Tibial artery (tissue), 4 donors: ENCODE data around the gene CSNK1G2.

Source experiments
- DNase-seq, 2 donors: peaks; one replicate each; pipeline ENCODE4 v3.0.0-alpha.2; 2019
- H3K27ac ChIP-seq, 2 donors: fragments of 200-600 bp; sonication (generic) in 1 of 2; 1 replicate in 1 of 2; 2 replicates in 1 of 2; pipeline ENCODE4 v1.5.1; 2018 to 2019; ENCODE audit warnings: mild to moderate bottlenecking in 1 of 2
- H3K27me3 ChIP-seq, 2 donors: fragments of 200-600 bp; sonication (generic) in 1 of 2; one replicate each; pipeline versions ENCODE4 v1.5.1 to v1.6.0; 2016 to 2019
- H3K36me3 ChIP-seq, 3 donors: fragments of 200-600 bp; sonication (generic) in 2 of 3; one replicate each; pipeline ENCODE4 v1.5.1; 2016 to 2019; ENCODE audit warnings: mild to moderate bottlenecking in 2 of 3
- H3K4me1 ChIP-seq, 4 donors: fragments of 200-600 bp; sonication (generic) in 2 of 4; 1 replicate in 3 of 4; 2 replicates in 1 of 4; pipeline ENCODE4 v1.5.1; 2016 to 2019
- H3K4me3 ChIP-seq, 2 donors: fragments of 200-600 bp; sonication (generic) in 1 of 2; 1 replicate in 1 of 2; 2 replicates in 1 of 2; pipeline ENCODE4 v1.5.1; 2018 to 2019; ENCODE audit warnings: mild to moderate bottlenecking in 2 of 2
- H3K9me3 ChIP-seq, 3 donors: fragments of 200-600 bp; sonication (generic) in 1 of 3; one replicate each; pipeline ENCODE4 v1.5.1; 2016 to 2019
- intact Hi-C: fragments of 100-400 bp; cut with DNase I; formaldehyde crosslinking; loops from one replicate; pipeline ENCODE4 v1.15.0; 2023; ENCODE audit warnings: low total_unique reads
- TF ChIP-seq, protein P1 (sequence below), 2 experiments: fragments of 200-600 bp in 1 of 2; fragments of 450-650 bp in 1 of 2; IDR thresholded peaks; one replicate each; pipeline ENCODE4 v1.5.1; 2017 to 2019; ENCODE audit warnings: antibody characterized with exemption in 2 of 2, mild to moderate bottlenecking in 1 of 2, moderate library complexity in 1 of 2

The CSNK1G2 gene

DNA sequence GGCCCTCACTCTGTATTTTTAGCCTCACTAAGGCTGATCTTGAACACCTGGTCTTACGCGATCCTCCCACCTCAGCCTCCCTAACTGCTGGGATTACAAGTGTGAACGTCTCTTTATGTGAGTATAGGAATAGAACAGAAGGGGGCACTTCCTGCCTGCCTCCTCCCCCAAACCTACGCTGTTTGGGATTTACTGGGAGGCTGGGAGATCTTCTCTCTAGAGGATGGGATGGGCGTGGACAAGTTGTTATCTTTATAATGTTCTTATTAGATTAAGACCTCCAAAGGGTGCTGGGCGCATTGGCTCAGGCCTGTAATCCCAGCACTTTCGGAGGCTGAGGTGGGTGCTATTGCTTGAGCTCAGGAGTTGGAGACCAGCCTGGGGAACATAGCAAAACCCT, 2.9 kb upstream of the CSNK1G2 start:
- Histone ChIP-seq H3K4me1 (peaks cover 4 to 20% (median 16%) of the 10 kb centered on the region in 4 donors), H3K4me3 (no peak overlapping the region)

DNA sequence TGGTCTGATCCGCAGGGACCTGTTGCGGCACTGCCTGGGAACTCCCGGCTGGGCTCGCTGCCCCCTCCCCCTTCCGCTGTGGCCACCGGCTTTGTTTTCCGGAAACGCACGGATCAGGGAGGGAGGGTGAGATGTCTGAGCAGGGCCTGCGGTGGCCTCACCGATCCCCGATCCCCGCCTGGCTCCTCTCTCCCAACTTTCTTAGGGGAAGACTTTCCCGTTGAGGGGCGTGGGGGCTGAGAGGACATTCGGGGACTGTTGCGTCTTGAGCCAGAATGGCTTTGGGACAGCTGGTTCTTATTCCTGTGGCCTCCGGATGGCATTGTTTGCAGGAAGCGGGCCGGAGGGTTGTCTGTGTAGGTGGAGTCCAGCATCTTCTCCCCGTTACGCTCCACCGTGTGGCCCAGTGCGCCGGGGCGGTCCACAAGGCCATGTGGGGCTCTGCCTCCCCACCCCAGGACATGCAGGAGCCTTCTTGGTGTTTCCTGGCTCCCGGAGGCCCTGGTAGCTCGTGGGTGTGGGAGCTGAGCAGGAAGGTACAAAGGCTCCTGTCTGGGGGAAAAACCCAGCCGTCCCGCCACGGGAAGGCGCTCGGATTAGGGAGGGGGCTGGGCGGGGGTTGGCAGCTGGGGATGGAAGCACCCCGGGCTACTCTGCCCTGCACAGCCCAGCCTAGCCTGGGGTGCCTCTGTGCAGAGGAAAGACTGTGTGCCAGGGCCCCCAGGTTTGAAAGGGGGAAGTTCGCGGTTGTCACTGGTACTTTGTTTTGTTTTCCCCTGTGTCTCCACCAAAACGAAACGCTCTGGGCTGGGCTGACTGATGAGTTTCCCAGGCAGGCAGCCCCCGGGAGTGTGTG, 1.3 kb downstream of the CSNK1G2 start:
- intact Hi-C loops = no loop called here
- peak; percentile 65 to 86 for DNase-seq

More for the DNA sequence above, 2.9 kb upstream of the CSNK1G2 start:
- TF ChIP-seq, protein P1, sequence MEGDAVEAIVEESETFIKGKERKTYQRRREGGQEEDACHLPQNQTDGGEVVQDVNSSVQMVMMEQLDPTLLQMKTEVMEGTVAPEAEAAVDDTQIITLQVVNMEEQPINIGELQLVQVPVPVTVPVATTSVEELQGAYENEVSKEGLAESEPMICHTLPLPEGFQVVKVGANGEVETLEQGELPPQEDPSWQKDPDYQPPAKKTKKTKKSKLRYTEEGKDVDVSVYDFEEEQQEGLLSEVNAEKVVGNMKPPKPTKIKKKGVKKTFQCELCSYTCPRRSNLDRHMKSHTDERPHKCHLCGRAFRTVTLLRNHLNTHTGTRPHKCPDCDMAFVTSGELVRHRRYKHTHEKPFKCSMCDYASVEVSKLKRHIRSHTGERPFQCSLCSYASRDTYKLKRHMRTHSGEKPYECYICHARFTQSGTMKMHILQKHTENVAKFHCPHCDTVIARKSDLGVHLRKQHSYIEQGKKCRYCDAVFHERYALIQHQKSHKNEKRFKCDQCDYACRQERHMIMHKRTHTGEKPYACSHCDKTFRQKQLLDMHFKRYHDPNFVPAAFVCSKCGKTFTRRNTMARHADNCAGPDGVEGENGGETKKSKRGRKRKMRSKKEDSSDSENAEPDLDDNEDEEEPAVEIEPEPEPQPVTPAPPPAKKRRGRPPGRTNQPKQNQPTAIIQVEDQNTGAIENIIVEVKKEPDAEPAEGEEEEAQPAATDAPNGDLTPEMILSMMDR (IDR thresholded peaks at IDR 0.05) = no peak
- peaks cover 0 to 6% of the 10 kb centered on the region in 2 donors for H3K27me3 ChIP-seq
- no peak overlapping the region for H3K27ac ChIP-seq
- no peaks in the 10 kb centered on the region for H3K9me3 ChIP-seq
- no peak for DNase-seq
- intact Hi-C loops = no loop called here
- no peaks in the 10 kb centered on the region for H3K36me3 ChIP-seq

DNA sequence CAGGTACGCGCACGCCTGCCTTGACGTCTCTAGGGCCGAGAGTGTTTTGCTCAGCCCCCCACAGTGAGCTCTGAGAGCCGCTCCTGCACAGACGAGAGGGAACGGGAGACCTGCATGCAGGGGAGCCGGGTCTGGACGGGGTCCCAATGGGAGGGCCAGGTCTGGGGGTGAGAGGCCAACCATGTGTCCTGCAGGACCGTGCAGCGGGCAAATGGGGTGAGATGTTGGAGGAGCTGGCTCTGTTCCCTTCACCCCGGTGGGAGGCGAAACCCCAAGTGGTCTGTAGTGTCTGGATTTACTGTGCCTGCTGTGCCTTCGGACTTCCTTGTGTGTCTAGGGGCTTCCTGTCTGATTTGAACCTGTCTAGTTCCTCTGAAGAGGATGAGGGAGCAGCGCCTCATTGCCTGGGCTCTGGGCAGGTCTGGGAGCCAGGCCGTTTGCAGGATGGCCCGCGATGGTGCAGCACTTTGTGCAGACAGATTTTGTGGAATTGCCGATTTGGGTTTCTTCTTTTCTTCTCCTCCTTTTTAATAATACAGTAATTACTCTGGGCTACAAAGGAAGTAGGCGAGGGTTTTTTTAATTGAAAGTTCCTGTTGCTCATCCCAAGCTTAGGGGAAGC, 2.1 kb downstream of the CSNK1G2 start:
- TF ChIP-seq, protein P1 (IDR thresholded peaks at IDR 0.05) = no peak
- H3K9me3 ChIP-seq = no peaks in the 10 kb centered on the region
- intact Hi-C loops = no loop called here
- H3K4me3 ChIP-seq = peak overlapping the region; percentile 83
- peaks cover 4 to 45% (median 27%) of the 10 kb centered on the region in 4 donors for H3K4me1 ChIP-seq
- H3K27ac ChIP-seq = peak overlapping the region; percentile 97 to 99
- no peaks in the 10 kb centered on the region for H3K27me3 ChIP-seq
- H3K36me3 ChIP-seq = no peaks in the 10 kb centered on the region
- no peak for DNase-seq

More for the DNA sequence above, 1.3 kb downstream of the CSNK1G2 start:
- H3K9me3 ChIP-seq = no peaks in the 10 kb centered on the region
- H3K27ac ChIP-seq = peak overlapping the region; percentile 97 to 99
- no peaks in the 10 kb centered on the region for H3K36me3 ChIP-seq
- no peaks in the 10 kb centered on the region for H3K27me3 ChIP-seq
- peak overlapping the region; percentile 83 for H3K4me3 ChIP-seq
- TF ChIP-seq, protein P1 (IDR thresholded peaks at IDR 0.05) = no peak
- peaks cover 4 to 45% (median 27%) of the 10 kb centered on the region in 4 donors for H3K4me1 ChIP-seq

DNA sequence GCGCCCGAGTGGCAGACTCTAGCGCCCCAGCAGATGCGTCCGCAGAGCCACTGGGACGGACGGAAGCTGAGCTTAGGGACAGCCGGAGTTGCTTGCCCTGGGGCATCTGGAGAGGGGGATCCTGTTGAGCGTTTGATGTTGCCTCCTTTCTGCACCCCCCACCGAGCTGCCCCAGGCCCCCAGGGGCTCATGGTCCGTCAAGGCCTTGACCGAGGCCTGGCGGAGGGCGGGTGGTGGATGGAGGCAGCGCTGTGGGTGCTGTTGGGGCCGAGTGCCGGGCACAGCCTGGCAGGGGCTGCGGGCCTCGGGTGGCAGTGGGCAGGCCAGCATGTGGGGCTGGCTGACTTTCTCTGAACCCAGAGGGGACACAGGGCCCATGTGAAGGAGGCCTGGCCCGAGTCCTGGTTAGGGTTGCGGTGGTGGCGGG, 2.7 kb downstream of the CSNK1G2 start:
- intact Hi-C loops = no loop called here
- H3K4me1 ChIP-seq = peaks cover 4 to 45% (median 27%) of the 10 kb centered on the region in 4 donors
- no peak overlapping the region for H3K27ac ChIP-seq
- no peaks in the 10 kb centered on the region for H3K27me3 ChIP-seq
- H3K36me3 ChIP-seq = peaks cover 0 to 2% (median 0%) of the 10 kb centered on the region in 3 donors
- TF ChIP-seq, protein P1 (IDR thresholded peaks at IDR 0.05) = no peak
- no peak for DNase-seq
- no peak overlapping the region for H3K4me3 ChIP-seq
- H3K9me3 ChIP-seq = no peaks in the 10 kb centered on the region

DNA sequence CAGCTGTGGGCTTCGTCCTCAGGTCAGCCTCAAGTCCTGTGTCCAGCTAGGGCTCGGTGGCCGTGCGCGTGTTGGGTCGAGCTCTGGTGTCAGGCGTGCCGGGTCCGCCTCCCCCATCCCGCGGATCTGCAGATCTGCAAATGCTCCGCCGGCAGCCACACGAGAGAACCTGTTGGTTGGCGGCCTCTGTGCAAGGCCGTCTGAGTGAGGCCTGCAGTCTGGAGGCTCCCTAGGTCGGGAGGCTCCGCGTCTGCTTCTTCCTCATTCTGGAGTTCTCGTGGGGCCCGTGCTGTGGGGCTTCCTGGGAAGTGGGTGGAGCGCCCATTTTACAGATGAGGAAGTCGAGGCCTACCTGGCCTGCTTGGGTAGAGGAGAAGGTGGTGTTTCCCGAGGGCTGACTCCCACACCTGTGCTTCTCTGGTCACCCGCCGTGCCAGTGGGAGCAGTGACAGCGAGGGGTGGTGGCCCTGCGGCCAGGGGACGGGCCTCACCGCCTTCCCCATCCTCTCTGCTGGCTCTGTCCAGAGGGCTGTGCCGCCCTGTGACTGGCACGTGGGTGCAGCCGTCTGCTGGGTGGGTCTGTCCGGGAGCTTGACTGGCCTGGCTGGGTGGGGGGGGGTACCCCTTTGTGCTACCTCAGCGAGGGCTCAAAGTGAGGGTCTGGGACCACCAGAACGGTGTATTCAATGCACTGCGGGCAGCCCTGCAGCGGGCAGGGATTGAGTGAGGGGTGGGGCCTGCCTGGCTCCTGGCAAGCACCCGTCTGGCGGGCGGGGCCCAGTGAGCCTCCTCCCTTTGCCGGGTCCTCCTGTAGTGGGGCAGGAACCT, 3.3 kb downstream of the CSNK1G2 start:
- H3K36me3 ChIP-seq = peaks cover 0 to 6% (median 0%) of the 10 kb centered on the region in 3 donors
- H3K27ac ChIP-seq = no peak overlapping the region
- peaks cover 4 to 43% (median 26%) of the 10 kb centered on the region in 4 donors for H3K4me1 ChIP-seq
- intact Hi-C loops = no loop called here
- no peak for DNase-seq
- TF ChIP-seq, protein P1 (IDR thresholded peaks at IDR 0.05) = no peak
- H3K9me3 ChIP-seq = no peaks in the 10 kb centered on the region
- H3K27me3 ChIP-seq = no peaks in the 10 kb centered on the region
- H3K4me3 ChIP-seq = no peak overlapping the region
